ENCODE data around the gene PAX4. TPM values are rescaled to one million over a fixed set of nuclear protein-coding genes. Genes with fewer than 3 reads are reported as not detected.

The PAX4 gene
- total and polyA plus RNA-seq, 2 of the 4 experiments (the other 2 are of a cell fraction): not detected

GRCh38 chr7:127609297-127609696, 8.6 kb downstream of the PAX4 start:
- Histone ChIP-seq H3K18ac (ENCODE audit: low read depth, low read length) (no peak overlapping the region), H4K5ac (ENCODE audit: low read depth, low read length) (no peak overlapping the region), H4K91ac (ENCODE audit: insufficient read depth, low read depth, low read length) (no peak overlapping the region), H3K56ac (ENCODE audit: extremely low read depth, insufficient read depth, low read length) (no peak overlapping the region), H3K23ac (ENCODE audit: low read depth, low read length) (no peak overlapping the region), H3K14ac (replicated peaks; ENCODE audit: low read depth, low read length) (no peak overlapping the region), H3K27me3 (ENCODE audit: control insufficient read depth, insufficient read depth, low read length) (peaks cover 30% of the 10 kb centered on the region), H2AK5ac (ENCODE audit: low read depth, low read length) (no peak overlapping the region), H4K20me1 (ENCODE audit: insufficient read depth, low read length) (no peaks in the 10 kb centered on the region), H2BK20ac (ENCODE audit: low read depth, low read length) (no peak overlapping the region), H2AK9ac (replicated peaks; ENCODE audit: low read depth, low read length, poor library complexity) (no peak overlapping the region), H3K4ac (ENCODE audit: low read depth, low read length) (no peak overlapping the region), H3K4me2 (ENCODE audit: low read depth, low read length) (no peak overlapping the region), H3K9me1 (ENCODE audit: insufficient read depth, low read length) (no peaks in the 10 kb centered on the region), H2BK5ac (ENCODE audit: low read depth, low read length, poor library complexity, severe bottlenecking) (no peak overlapping the region), H3K4me3 (ENCODE audit: insufficient read depth, low read depth, low read length) (no peak overlapping the region), H3K4me1 (ENCODE audit: control insufficient read depth, insufficient read depth, low read length) (no peaks in the 10 kb centered on the region), H2AFZ (replicated peaks; ENCODE audit: low read length, poor library complexity) (no peak overlapping the region), H3K36me3 (ENCODE audit: control insufficient read depth, insufficient read depth, low read length) (no peaks in the 10 kb centered on the region), H2BK15ac (ENCODE audit: low read depth, low read length) (no peak overlapping the region), H3K27ac (ENCODE audit: insufficient read depth, low read length) (no peak overlapping the region), H3K9ac (ENCODE audit: low read depth, low read length) (no peak overlapping the region), H2BK120ac (ENCODE audit: low read depth, low read length) (no peak overlapping the region), H4K8ac (ENCODE audit: low read depth in 2 of 2, low read length in 2 of 2) (no peak overlapping the region), H3K79me1 (ENCODE audit: low read depth in 1 of 2, low read length in 2 of 2) (no peaks in the 10 kb centered on the region), H3K9me3 (ENCODE audit: control insufficient read depth, insufficient read depth, low read length) (peaks cover 5% of the 10 kb centered on the region)
- in situ Hi-C loops (cut with MboI; ENCODE audit: low sequenced_read_pairs): no loop called here
- DNase-seq (no peak), ATAC-seq (ENCODE audit: low read depth) (no peak)
- no peak for TF ChIP-seq MXI1 (IDR thresholded peaks at IDR 0.05; ENCODE audit: borderline replicate concordance, low read depth, low read length)
- no peak for TF ChIP-seq NFE2L2 (IDR thresholded peaks at IDR 0.05; ENCODE audit: low read depth, low read length)
- TF ChIP-seq BHLHE40 (IDR thresholded peaks at IDR 0.05; ENCODE audit: low read depth, low read length): no peak
- no peak for TF ChIP-seq RCOR1 (IDR thresholded peaks at IDR 0.05; ENCODE audit: insufficient replicate concordance, low read length)
- TF ChIP-seq USF2 (IDR thresholded peaks at IDR 0.05; ENCODE audit: low read depth, low read length): no peak
- no peak for TF ChIP-seq MAFK (IDR thresholded peaks at IDR 0.05; ENCODE audit: low read depth, low read length)
- TF ChIP-seq SMC3 (IDR thresholded peaks at IDR 0.05; ENCODE audit: low read depth, low read length): no peak
- no peak for TF ChIP-seq ELK1 (IDR thresholded peaks at IDR 0.05; ENCODE audit: borderline replicate concordance, low read depth, low read length)
- no peak for TF ChIP-seq CTCF (conservative IDR thresholded peaks at IDR 0.05; ENCODE audit: low read depth, low read length)
- 100% methylated on average over 1 of the region's 6 CpGs; no CpG with 5 or more reads in 1 of the 2 experiments for WGBS, 2 experiments (ENCODE audit: extremely low coverage in 2 of 2, insufficient read length in 1 of 2)
- POLR2A ChIA-PET (ENCODE audit: unreplicated experiment): no interaction called here
- no TSS peak for BruUV-seq (replicated peaks)
- dilution Hi-C loops (cut with HindIII; ENCODE audit: low sequenced_read_pairs, unreplicated experiment): no loop called here
- intact Hi-C loops (cut with micrococcal nuclease): no loop called here
- CTCF ChIA-PET: no interaction called here

Data from IMR-90 (cell line).